ENCODE measurements around the gene SLC35D2.

- TF ChIP-seq, protein P1, sequence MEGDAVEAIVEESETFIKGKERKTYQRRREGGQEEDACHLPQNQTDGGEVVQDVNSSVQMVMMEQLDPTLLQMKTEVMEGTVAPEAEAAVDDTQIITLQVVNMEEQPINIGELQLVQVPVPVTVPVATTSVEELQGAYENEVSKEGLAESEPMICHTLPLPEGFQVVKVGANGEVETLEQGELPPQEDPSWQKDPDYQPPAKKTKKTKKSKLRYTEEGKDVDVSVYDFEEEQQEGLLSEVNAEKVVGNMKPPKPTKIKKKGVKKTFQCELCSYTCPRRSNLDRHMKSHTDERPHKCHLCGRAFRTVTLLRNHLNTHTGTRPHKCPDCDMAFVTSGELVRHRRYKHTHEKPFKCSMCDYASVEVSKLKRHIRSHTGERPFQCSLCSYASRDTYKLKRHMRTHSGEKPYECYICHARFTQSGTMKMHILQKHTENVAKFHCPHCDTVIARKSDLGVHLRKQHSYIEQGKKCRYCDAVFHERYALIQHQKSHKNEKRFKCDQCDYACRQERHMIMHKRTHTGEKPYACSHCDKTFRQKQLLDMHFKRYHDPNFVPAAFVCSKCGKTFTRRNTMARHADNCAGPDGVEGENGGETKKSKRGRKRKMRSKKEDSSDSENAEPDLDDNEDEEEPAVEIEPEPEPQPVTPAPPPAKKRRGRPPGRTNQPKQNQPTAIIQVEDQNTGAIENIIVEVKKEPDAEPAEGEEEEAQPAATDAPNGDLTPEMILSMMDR (IDR thresholded peaks at IDR 0.05; ENCODE audit: poor library complexity, severe bottlenecking), result no peak
- no peak for TF ChIP-seq POLR2AphosphoS5 (IDR thresholded peaks at IDR 0.05)
- TF ChIP-seq TAF1 (IDR thresholded peaks at IDR 0.05; ENCODE audit: low read depth), result no peak
- no peak for TF ChIP-seq RAD21 (conservative IDR thresholded peaks at IDR 0.05)
Observed at GRCh38 chr9:96323169-96323568, 60.3 kb downstream of the SLC35D2 start.
